ENCODE data around the gene APOBEC4. TPM values are rescaled to one million over a fixed set of nuclear protein-coding genes. Genes with fewer than 3 reads are reported as not detected.
A peak's percentile ranks its signal among the peaks of the same experiment; 100 is the strongest.

The APOBEC4 gene
- total RNA-seq, 1 donor from 2014 or later, result not detected

DNA sequence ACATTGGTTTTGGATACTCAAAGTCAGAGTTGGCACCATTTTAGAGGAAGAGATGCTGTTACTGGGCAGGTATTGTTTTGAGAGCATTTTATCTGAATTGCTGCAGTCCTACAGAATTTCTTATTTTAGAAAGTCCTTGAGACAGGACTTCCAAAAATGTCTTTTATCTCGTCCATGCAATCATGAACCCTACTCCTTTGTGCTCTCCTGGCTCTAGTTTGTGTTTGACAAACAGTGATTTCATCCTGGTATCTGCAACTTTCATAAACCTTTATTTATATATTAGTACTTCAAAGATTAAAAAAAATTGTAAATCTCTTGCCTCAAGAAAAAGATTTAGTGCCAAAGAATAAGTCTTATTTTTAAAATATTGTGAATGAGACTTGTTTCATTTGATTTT lies 12.9 kb downstream of the APOBEC4 start:
- Histone ChIP-seq H3K27me3 (ENCODE audit: control insufficient read depth, insufficient read depth, low read length) (no peaks in the 10 kb centered on the region), H3K4me3 (ENCODE audit: low read depth, low read length) (no peak overlapping the region), H3K36me3 (ENCODE audit: control insufficient read depth, insufficient read depth, low read length) (no peaks in the 10 kb centered on the region)
- TF ChIP-seq, protein P1, sequence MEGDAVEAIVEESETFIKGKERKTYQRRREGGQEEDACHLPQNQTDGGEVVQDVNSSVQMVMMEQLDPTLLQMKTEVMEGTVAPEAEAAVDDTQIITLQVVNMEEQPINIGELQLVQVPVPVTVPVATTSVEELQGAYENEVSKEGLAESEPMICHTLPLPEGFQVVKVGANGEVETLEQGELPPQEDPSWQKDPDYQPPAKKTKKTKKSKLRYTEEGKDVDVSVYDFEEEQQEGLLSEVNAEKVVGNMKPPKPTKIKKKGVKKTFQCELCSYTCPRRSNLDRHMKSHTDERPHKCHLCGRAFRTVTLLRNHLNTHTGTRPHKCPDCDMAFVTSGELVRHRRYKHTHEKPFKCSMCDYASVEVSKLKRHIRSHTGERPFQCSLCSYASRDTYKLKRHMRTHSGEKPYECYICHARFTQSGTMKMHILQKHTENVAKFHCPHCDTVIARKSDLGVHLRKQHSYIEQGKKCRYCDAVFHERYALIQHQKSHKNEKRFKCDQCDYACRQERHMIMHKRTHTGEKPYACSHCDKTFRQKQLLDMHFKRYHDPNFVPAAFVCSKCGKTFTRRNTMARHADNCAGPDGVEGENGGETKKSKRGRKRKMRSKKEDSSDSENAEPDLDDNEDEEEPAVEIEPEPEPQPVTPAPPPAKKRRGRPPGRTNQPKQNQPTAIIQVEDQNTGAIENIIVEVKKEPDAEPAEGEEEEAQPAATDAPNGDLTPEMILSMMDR (IDR thresholded peaks at IDR 0.05; ENCODE audit: insufficient read depth, low read length, poor library complexity, severe bottlenecking), result no peak
- DNase-seq (ENCODE audit: low read depth), result no peak

DNA sequence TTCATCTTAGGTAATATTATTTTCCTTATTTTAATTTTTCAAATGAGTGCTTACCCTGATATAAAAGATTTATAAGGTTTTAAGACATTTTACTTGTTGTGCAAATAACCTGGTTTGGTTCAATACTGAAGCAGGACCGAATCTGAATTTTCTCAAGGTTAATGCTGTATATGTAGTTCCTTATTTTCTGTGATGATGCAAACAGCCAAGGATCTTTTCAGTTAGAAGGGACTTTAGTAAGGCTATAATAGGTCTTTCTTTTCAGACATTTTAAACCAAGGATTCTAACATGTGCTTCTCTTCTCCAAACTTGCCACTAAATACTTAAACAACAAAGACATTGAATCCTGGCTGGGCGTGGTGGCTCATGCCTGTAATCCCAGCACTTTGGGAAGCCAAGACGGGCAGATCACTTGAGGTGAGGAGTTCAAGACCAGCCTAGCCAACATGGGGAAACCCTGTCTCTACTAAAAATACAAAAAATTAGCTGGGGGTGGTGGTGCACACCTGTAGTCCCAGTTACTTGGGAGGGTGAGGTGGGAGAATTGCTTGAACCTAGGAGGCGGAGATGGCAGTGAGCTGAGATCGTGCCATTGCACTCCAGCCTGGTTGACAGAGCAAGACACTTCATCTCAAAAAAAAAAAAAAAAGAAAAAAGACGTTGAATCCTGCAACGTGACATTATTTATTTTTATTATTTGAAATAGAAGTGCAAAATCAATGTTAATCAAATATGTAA lies 14.3 kb downstream of the APOBEC4 start:
- TF ChIP-seq, protein P1 (IDR thresholded peaks at IDR 0.05; ENCODE audit: insufficient read depth, low read length, poor library complexity, severe bottlenecking), result no peak
- Histone ChIP-seq H3K4me3 (ENCODE audit: low read depth, low read length) (no peak overlapping the region), H3K27me3 (ENCODE audit: control insufficient read depth, insufficient read depth, low read length) (no peaks in the 10 kb centered on the region), H3K36me3 (ENCODE audit: control insufficient read depth, insufficient read depth, low read length) (no peaks in the 10 kb centered on the region)
- DNase-seq (ENCODE audit: low read depth), result no peak

DNA sequence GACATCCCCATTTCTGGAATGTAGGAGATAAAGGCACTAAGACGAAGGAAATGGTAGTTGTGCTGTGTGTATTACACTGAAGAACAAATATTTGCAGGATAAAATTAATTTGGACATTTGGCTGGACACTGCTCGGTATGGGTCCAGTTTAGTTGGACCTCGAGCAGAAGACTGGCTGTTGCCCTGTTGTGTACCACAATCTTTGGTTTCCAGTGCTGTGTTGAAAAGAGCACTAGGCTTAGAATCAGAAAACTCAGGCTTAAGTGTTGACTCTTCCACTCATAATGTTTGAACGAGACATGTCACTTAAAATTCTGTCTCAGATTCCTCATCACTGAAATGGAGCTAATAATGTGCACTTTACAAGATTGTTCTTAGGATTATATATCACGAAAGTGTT lies 16.3 kb downstream of the APOBEC4 start:
- DNase-seq (ENCODE audit: low read depth), result no peak
- no peaks in the 10 kb centered on the region for H3K27me3 ChIP-seq (ENCODE audit: control insufficient read depth, insufficient read depth, low read length)
- H3K36me3 ChIP-seq (ENCODE audit: control insufficient read depth, insufficient read depth, low read length), result no peaks in the 10 kb centered on the region
- TF ChIP-seq, protein P1 (IDR thresholded peaks at IDR 0.05; ENCODE audit: insufficient read depth, low read length, poor library complexity, severe bottlenecking), result no peak
- no peak overlapping the region for H3K4me3 ChIP-seq (ENCODE audit: low read depth, low read length)

DNA sequence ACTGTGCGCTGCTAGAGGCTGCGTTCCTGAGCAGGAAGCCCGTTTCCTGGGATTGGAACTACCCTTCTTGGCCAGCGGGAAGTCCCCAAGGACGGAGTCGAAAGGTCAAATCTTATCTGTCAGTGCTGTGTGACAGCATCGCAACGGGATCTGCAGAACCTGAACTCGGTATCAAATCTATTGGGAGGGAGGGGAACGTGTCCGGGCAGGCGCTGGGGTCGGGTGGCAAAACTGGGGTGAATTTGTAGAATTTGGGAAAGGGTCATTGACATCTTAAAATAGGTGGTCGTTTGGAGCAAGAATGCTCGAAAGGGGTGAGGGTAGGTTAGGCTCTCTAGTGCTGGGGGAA lies 16.8 kb downstream of the APOBEC4 start:
- Histone ChIP-seq H3K27me3 (ENCODE audit: control insufficient read depth, insufficient read depth, low read length) (no peaks in the 10 kb centered on the region), H3K36me3 (ENCODE audit: control insufficient read depth, insufficient read depth, low read length) (no peaks in the 10 kb centered on the region), H3K4me3 (ENCODE audit: low read depth, low read length) (peak overlapping the region; percentile 69)
- TF ChIP-seq, protein P1 (IDR thresholded peaks at IDR 0.05; ENCODE audit: insufficient read depth, low read length, poor library complexity, severe bottlenecking), result no peak
- no peak for DNase-seq (ENCODE audit: low read depth)

DNA sequence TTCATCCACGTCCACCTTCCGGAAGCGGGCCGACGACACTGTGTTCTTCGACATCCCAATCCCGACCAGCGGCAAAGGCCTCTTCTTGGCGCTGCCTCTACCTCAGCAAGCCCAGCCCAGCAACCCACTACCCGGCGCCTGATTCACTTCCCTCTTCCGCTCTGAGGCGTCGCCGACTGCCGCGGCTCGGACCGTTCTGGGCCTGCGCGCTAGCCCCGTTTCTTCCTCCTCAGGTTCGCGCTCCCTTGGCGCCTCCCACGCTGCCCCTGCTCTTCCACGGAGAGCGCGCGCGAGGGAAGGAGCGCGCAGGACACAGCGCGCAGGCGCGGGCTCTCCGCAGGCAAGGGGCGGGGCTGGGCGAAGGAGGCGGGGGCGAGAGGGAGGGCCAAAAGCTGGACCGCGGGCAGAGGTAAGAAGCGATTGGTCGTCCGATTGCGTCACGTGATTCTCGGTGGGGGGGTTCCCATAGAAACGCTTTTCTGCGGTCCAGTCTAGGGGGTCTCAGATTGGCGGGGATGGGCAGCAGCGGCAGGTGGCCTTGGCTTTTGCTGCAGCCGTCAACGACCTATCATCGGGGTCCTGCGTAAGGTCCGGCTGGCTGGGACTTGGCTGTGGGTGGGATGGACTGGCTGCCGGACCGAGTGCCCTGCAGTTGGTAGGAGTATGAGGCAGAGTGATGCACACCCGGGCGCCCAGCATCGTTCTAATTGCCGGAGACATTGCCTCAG lies 17.3 kb downstream of the APOBEC4 start, which contains the start of gene ARPC5:
Gene ARPC5 (minus strand): TSS at position 178 of the 728 bp plus-strand sequence. CDS start 124 bp downstream, at position 54.
- Histone ChIP-seq H3K36me3 (ENCODE audit: control insufficient read depth, insufficient read depth, low read length) (no peaks in the 10 kb centered on the region), H3K27me3 (ENCODE audit: control insufficient read depth, insufficient read depth, low read length) (no peaks in the 10 kb centered on the region), H3K4me3 (ENCODE audit: low read depth, low read length) (peak within 1 kb of the TSS; percentile 69)
- TF ChIP-seq, protein P1 (IDR thresholded peaks at IDR 0.05; ENCODE audit: insufficient read depth, low read length, poor library complexity, severe bottlenecking), result no peak
- DNase-seq (ENCODE audit: low read depth), result peak; percentile 80

Data from kidney epithelial cell (primary cell).